Activated CD4-positive, alpha-beta T cell treated with anti-CD3 and anti-CD28 coated beads, Interleukin-2, amount 50 U/mL, for 4 hours (primary cell): ENCODE data around the gene KRTAP10-2.

Experiments
- DNase-seq, 2 experiments: peaks; one replicate each; pipeline ENCODE4 v3.0.0-alpha.2; 2020

Gene KRTAP10-2

GRCh38 chr21:44537930-44538911 lies 13.1 kb downstream of the KRTAP10-2 start:
- no peak for DNase-seq

DNA sequence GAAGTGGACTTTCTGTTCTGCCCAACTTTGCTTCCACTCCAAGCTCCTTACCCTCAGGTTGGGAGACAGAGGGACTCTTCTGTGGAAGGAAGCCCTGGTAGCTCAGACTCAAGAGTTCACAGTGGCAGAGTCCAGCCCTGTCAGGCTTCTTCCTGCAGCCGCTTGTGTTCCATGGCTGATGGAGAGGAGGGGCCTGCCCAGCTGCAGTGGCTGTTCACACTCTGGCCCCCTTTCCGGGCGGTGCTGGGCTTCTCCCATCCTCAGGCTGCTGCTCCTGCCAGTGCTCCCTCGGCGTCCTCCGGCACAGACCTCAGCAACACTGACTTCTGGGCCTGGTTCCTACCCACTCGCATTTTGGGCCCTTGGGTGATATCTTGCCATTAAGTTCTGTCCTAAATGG lies 15.3 kb downstream of the KRTAP10-2 start:
- DNase-seq: no peak

- DNase-seq: no peak
Measured at GRCh38 chr21:44534688-44535087, 16.6 kb downstream of the KRTAP10-2 start.

DNA sequence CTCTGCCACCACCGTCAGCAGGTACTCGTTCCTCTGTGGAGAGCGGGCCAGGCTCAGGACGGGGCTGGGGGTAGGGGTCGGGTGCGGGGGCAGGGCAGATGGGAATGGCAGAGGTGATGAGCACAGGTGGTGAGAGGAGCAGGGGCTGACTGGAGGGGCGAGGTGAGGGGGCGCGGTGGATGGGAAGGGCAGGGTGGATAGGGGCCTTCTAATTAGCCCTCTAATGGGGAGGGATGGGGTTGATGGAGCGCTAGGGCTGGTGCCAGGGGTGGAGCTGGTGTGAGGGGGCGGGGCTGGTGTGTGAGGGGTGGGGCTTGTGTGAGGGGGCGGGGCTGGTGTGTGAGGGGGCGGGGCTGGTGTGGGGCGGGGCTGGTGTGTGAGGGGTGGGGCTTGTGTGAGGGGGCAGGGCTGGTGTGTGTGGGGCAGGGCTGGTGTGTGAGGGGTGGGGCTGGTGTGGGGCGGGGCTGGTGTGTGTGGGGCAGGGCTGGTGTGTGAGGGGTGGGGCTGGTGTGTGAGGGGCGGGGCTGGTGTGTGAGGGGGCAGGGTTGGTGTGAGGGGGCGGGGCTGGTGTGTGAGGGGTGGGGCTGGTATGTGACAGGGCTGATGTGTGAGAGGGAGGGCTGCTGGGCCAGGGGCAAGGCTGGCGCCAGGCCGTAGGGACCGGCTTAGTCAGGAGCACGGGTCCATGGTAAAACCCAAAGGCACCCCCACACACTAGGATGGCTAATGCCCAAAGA lies 17.2 kb downstream of the KRTAP10-2 start:
- DNase-seq: no peak

DNA sequence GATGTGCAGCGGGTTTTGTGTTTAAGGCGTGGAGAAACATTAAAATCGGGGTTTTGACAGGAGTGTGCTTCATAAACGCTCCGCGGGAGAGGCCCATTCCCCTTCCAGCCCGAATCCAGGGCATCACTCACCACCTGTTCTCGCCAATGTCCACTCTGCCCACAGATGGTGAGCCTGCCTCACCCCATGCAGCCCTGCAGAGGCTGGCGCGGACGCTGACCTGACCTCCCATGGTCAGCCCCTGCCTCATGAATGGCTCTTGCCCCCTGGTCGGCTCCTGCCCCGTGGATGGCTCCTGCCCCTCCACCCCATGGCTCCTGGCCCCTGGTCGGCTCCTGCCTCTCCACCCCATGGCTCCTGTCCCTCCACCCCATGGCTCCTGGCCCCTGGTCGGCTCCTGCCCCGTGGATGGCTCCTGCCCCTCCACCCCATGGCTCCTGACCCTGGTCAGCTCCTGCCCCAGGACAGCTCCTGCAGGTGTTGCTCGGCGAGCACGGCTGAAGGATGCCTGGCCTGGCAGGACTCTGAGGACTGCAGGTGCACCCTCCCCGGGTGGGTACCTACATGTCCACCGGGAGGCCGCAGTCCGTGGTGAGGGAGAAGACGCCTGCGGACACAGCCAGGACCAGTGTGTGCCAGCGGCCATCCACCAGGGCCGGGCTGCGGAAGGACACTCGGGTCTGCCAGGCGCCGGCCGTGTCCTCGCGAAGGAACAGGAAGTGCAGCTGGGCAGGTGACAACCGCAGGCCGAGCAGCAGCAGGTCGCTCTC lies 18.0 kb downstream of the KRTAP10-2 start:
- no peak for DNase-seq

DNA sequence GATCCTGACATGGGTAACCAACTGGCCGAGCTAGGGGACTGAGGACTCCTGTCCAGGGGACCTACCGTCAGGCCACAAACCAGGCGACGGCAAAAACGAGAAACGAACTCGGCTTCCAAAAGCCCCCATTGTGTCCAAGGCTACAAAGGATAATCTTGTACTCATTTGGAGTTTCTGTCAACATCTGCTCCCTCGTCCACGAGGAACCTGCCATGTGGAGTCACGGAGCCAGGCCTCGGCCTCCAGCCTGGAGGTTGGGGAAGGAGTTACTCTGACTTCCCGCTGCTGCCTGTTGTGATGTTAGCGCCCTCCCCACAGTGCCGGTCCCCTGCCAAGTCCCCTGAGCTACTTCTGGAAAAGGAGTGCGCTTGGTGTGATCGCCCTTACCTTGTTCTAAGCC lies 18.6 kb downstream of the KRTAP10-2 start:
- no peak for DNase-seq

GRCh38 chr21:44531606-44532564 lies 19.4 kb downstream of the KRTAP10-2 start:
- no peak for DNase-seq

- DNase-seq: no peak
Measured at GRCh38 chr21:44530903-44531605, 20.3 kb downstream of the KRTAP10-2 start.

- DNase-seq: no peak
Measured at GRCh38 chr21:44530221-44530902, 20.9 kb downstream of the KRTAP10-2 start.

DNA sequence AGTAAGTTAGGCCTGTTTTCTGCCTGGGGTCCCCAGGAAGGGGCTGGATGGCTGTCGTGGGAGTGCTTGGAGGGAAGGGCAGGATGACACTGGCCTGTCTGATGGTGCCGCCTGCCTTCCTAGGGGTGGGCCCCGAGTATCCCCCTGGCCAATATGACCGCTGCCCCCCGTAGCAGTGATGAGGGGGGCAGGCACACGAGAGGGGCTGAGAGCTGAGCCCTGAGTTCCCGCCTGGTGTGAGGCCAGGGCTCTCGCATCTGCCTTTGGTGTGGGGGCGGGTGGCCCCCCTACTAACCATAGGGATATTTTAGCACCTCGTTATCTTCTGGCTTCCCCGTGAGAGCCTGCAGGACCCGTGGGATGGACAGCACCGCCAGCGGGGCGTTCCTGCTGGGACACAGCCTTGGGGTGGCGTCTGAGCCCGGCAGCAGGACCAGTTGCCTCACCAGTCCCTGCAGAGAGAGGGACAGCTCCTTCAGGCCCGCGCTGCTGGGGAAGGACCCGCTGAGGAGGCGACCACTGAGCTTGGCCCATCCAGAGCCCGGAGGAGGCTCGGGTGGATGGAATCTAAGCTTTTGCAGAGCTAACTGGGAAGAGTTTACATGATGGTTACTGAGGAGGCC lies 21.7 kb downstream of the KRTAP10-2 start:
- no peak for DNase-seq

GRCh38 chr21:44529011-44529421 lies 22.3 kb downstream of the KRTAP10-2 start:
- DNase-seq: no peak

- DNase-seq: no peak
Measured at GRCh38 chr21:44528634-44528995, 22.7 kb downstream of the KRTAP10-2 start.

GRCh38 chr21:44527983-44528633 lies 23.2 kb downstream of the KRTAP10-2 start:
- DNase-seq: no peak

GRCh38 chr21:44527156-44527982 lies 23.9 kb downstream of the KRTAP10-2 start:
- DNase-seq: no peak

- DNase-seq: no peak
Measured at GRCh38 chr21:44526096-44526997, 25.0 kb downstream of the KRTAP10-2 start.

DNA sequence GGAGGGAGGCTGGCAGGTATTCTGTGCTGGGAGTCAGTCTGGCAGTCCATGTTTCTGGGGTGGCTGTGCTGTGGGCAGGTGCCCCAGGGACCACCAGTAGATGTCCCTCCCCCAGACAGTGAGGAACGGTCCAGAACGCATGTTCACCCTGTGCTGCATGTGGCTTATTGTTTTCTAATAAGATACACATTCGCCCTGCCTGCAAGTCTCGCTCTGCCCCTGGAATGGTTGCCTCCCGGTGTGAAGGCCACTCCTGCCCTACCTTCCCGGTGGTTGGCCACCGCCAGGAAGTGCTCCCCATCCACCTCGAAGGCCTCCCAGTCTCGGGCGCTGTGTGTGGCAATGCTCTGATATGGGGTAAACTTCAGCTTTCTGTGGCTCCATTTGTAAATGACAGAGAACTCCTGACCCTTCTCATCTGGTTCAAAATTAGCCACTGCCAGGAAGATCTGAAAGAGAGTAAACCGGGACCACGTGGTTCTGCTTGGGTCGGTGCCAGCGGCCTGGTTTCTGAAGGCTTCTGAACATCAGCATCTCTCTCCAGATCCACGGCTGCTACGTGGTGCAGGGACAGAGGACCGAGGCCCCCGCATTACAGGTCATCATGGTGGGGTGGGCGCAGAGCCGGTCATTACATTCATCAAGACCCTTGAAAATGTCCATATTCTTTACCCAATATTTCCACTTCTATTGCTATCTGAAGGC lies 25.8 kb downstream of the KRTAP10-2 start:
- DNase-seq: no peak
